HUES6 (cell line): Measurements from ENCODE around the gene RNASE12.
"Not testable (repeated sequence)": the region's sequence is repeated elsewhere in the genome, so short reads cannot be mapped to it uniquely, and the experiment has no call there.

Experiments used
- H3K27ac ChIP-seq: 2 replicates; pipeline ENCODE4 v1.7.0; 2013; ENCODE audit warnings: low read depth, mild to moderate bottlenecking, low read length, inconsistent platforms
- H3K27me3 ChIP-seq: 2 replicates; pipeline ENCODE4 v1.6.1; 2013; ENCODE audit warnings: low read length; ENCODE audit not compliant: control insufficient read depth, insufficient read depth
- H3K36me3 ChIP-seq: 2 replicates; pipeline ENCODE4 v1.6.1; 2013; ENCODE audit warnings: low read length; ENCODE audit not compliant: control insufficient read depth, insufficient read depth
- H3K4me1 ChIP-seq: 2 replicates; pipeline ENCODE4 v1.6.1; 2013; ENCODE audit warnings: low read length; ENCODE audit not compliant: control insufficient read depth, insufficient read depth
- H3K4me3 ChIP-seq: 2 replicates; pipeline ENCODE4 v1.5.1; 2013; ENCODE audit warnings: low read depth, low read length
- H3K9ac ChIP-seq: one replicate; pipeline ENCODE4 v1.6.1; 2013; ENCODE audit warnings: mild to moderate bottlenecking, low read length
- H3K9me3 ChIP-seq: 2 replicates; pipeline ENCODE4 v1.6.1; 2013; ENCODE audit warnings: low read depth, low read length; ENCODE audit not compliant: control insufficient read depth, insufficient read depth

The RNASE12 gene

GRCh38 chr14:20603813-20604690 is 12.9 kb upstream of the RNASE12 start:
- no peaks in the 10 kb centered on the region for H3K9me3 ChIP-seq
- no peak overlapping the region for H3K9ac ChIP-seq
- no peaks in the 10 kb centered on the region for H3K36me3 ChIP-seq
- H3K4me1 ChIP-seq = peaks cover 13% of the 10 kb centered on the region; the same call in 1 of the 2 replicates
- no peak overlapping the region for H3K4me3 ChIP-seq
- no peaks in the 10 kb centered on the region for H3K27me3 ChIP-seq
- H3K27ac ChIP-seq = no peak overlapping the region

- Histone ChIP-seq H3K36me3 (no peaks in the 10 kb centered on the region), H3K4me1 (peaks cover 4% of the 10 kb centered on the region; the same call in 1 of the 2 replicates), H3K27me3 (no peaks in the 10 kb centered on the region), H3K9ac (no peak overlapping the region), H3K27ac (no peak overlapping the region), H3K4me3 (no peak overlapping the region), H3K9me3 (no peaks in the 10 kb centered on the region)
Measured at GRCh38 chr14:20602583-20602982, 11.4 kb upstream of the RNASE12 start.

- Histone ChIP-seq H3K4me3 (no peak overlapping the region), H3K9me3 (no peaks in the 10 kb centered on the region), H3K27me3 (no peaks in the 10 kb centered on the region), H3K36me3 (no peaks in the 10 kb centered on the region), H3K9ac (no peak overlapping the region), H3K4me1 (peaks cover 1% of the 10 kb centered on the region; the same call in 1 of the 2 replicates), H3K27ac (no peak overlapping the region)
Measured at GRCh38 chr14:20601522-20601921, 10.3 kb upstream of the RNASE12 start.

- Histone ChIP-seq H3K4me3 (no peak overlapping the region), H3K27ac (no peak overlapping the region), H3K27me3 (no peaks in the 10 kb centered on the region), H3K4me1 (no peaks in the 10 kb centered on the region), H3K36me3 (no peaks in the 10 kb centered on the region), H3K9ac (no peak overlapping the region), H3K9me3 (no peaks in the 10 kb centered on the region)
Measured at GRCh38 chr14:20597108-20597507, 5.9 kb upstream of the RNASE12 start.

- H3K36me3 ChIP-seq, H3K27ac ChIP-seq, H3K9me3 ChIP-seq, H3K4me1 ChIP-seq, H3K9ac ChIP-seq, H3K4me3 ChIP-seq, H3K27me3 ChIP-seq: not testable (repeated sequence)
Measured at GRCh38 chr14:20595726-20596125, 4.5 kb upstream of the RNASE12 start.

GRCh38 chr14:20592574-20592973 is 1.4 kb upstream of the RNASE12 start:
- no peaks in the 10 kb centered on the region for H3K4me1 ChIP-seq
- H3K27me3 ChIP-seq = no peaks in the 10 kb centered on the region
- H3K4me3 ChIP-seq = no peak overlapping the region
- H3K9ac ChIP-seq = no peak overlapping the region
- H3K36me3 ChIP-seq = no peaks in the 10 kb centered on the region
- no peaks in the 10 kb centered on the region for H3K9me3 ChIP-seq
- no peak overlapping the region for H3K27ac ChIP-seq

- Histone ChIP-seq H3K9me3 (no peaks in the 10 kb centered on the region), H3K4me1 (peaks cover 15% of the 10 kb centered on the region), H3K4me3 (no peak within 1 kb of the TSS), H3K9ac (no peak within 1 kb of the TSS), H3K27me3 (no peaks in the 10 kb centered on the region), H3K27ac (no peak within 1 kb of the TSS), H3K36me3 (no peaks in the 10 kb centered on the region)
Measured at GRCh38 chr14:20587489-20588154, 3.6 kb downstream of the RNASE12 start, which contains the start of gene RNASE11. TSS of gene RNASE11 (minus strand) at chr14:20588001.

- Histone ChIP-seq H3K27ac (peak overlapping the region; percentile 36; the same call in 1 of the 2 replicates), H3K36me3 (no peaks in the 10 kb centered on the region), H3K4me1 (peaks cover 43% of the 10 kb centered on the region), H3K4me3 (no peak overlapping the region), H3K9ac (no peak overlapping the region), H3K27me3 (no peaks in the 10 kb centered on the region), H3K9me3 (no peaks in the 10 kb centered on the region)
Measured at GRCh38 chr14:20583908-20584307, 7.3 kb downstream of the RNASE12 start.

- H3K36me3 ChIP-seq = no peaks in the 10 kb centered on the region
- H3K27me3 ChIP-seq = no peaks in the 10 kb centered on the region
- H3K4me3 ChIP-seq = no peak overlapping the region; the same call in 1 of the 2 replicates
- no peaks in the 10 kb centered on the region for H3K9me3 ChIP-seq
- peaks cover 50% of the 10 kb centered on the region for H3K4me1 ChIP-seq
- no peak overlapping the region for H3K9ac ChIP-seq
- peak overlapping the region; percentile 36; the same call in 1 of the 2 replicates for H3K27ac ChIP-seq
Measured at GRCh38 chr14:20583142-20583541, 8.0 kb downstream of the RNASE12 start.

GRCh38 chr14:20580242-20580641 is 10.9 kb downstream of the RNASE12 start:
- Histone ChIP-seq H3K4me1 (peaks cover 60% of the 10 kb centered on the region), H3K27me3 (no peaks in the 10 kb centered on the region), H3K36me3 (no peaks in the 10 kb centered on the region), H3K9me3 (no peaks in the 10 kb centered on the region), H3K4me3 (no peak overlapping the region), H3K27ac (peak overlapping the region; percentile 29; the same call in 1 of the 2 replicates), H3K9ac (no peak overlapping the region)
